Mononuclear cell (primary cell): ENCODE measurements around the gene PCGF6. TPM values are rescaled to one million over a fixed set of nuclear protein-coding genes. Genes with fewer than 3 reads are reported as not detected.
"Not testable (repeated sequence)": the region's sequence is repeated elsewhere in the genome, so short reads cannot be mapped to it uniquely, and the experiment has no call there.

ENCODE experiments used
- H3K27me3 ChIP-seq: 2 replicates; pipeline ENCODE4 v1.6.0; 2011; ENCODE audit warnings: low read length, control low read depth; ENCODE audit not compliant: insufficient read depth
- H3K4me1 ChIP-seq: 2 replicates; pipeline ENCODE4 v1.5.1; 2011; ENCODE audit warnings: mild to moderate bottlenecking, low read length, control low read depth; ENCODE audit not compliant: insufficient read depth
- H3K4me3 ChIP-seq: 2 replicates; pipeline ENCODE4 v1.5.1; 2011; ENCODE audit warnings: mild to moderate bottlenecking, low read length, moderate library complexity
- H3K9me3 ChIP-seq: 2 replicates; pipeline ENCODE4 v1.5.1; 2011; ENCODE audit warnings: low read depth, mild to moderate bottlenecking, control low read depth, low read length
- total RNA-seq: library from RNA; depleted of rRNA; stranded (reverse); fragments of >200 nt; gene quantifications from one replicate; pipeline ENCODE4 v1.2.3, GENCODE V29; 2012

Gene PCGF6
- total RNA-seq, 1 donor: 3.3 TPM

DNA sequence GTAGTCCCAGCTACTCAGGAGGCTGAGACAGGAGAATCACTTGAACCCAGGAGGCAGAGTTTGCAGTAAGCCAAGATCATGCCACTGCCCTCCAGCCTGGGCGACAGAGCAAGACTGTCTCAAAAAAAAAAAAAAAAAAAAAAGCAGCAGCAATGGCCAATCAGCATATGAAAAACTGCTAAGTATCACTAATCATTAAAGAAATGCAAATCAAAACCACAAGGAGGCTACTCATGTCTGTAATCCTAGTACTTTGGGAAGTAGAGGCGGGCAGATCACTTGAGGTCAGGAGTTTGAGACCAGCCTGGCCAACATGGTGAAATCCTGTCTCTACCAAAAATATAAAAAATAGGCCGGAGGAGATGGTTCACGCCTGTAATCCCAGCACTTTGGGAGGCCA is 3.6 kb upstream of the PCGF6 start:
- peaks cover 13% of the 10 kb centered on the region for H3K4me1 ChIP-seq
- not testable (repeated sequence) for H3K27me3 ChIP-seq, H3K4me3 ChIP-seq, H3K9me3 ChIP-seq

DNA sequence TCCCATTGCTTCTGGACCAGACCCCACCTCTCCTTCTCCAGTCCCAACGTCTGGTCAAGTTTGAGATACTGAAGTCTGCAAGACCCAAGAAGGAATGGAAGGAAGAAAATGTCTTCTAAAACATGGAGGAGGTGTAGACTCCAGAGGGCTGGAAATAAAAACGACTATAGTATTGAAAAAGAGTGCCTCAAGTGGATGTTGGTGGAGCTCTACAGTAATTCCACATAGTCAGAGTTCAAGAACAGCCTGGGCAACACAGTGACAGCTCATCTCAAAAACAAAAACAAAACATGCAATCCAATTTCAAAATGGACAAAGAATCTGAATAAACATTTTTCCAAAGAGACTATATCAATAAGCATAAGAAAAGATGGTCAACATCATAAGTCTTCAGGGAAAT is 2.3 kb upstream of the PCGF6 start:
- H3K4me1 ChIP-seq: peaks cover 13% of the 10 kb centered on the region
- H3K4me3 ChIP-seq: no peak overlapping the region
- H3K9me3 ChIP-seq: no peaks in the 10 kb centered on the region
- H3K27me3 ChIP-seq: no peaks in the 10 kb centered on the region

DNA sequence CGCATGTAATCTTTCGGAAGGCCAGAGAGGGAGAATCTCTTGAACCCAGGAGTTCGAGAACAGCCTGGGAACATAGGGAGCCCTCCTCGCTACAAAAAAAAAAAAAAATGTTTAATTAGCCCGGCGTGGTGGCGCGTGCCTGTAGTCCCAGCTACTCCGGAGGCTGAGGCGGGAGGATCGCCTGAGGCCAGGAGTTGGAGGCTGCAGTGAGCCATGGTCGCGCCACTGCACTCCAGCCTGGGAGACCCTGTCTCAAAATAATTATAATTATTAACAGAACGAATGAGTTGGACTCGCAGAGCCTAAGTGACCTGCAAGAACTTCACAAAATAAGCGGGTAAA is 794 bp downstream of the PCGF6 start:
- Histone ChIP-seq H3K27me3 (no peaks in the 10 kb centered on the region), H3K9me3 (no peaks in the 10 kb centered on the region), H3K4me3 (peak overlapping the region; percentile 71), H3K4me1 (peaks cover 13% of the 10 kb centered on the region)

DNA sequence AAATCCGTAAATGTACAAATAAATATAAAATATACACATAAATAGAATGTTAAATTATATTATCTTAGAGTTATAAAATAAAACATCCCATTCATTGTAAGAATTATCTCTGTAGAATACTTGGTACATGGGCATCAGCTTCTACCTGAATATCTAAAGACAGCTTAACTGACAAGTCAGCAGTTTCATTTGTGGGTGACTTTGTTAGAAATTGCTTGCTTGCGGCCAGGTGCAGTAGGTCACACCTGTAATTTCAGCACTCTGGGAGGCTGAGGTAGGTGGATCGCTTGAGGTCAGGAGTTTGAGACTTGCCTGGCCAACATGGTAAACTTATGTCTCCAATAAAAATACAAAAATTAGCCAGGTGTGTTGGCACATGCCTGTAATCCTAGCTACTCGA is 14.6 kb downstream of the PCGF6 start:
- Histone ChIP-seq H3K4me3 (no peak overlapping the region), H3K27me3 (no peaks in the 10 kb centered on the region), H3K9me3 (no peaks in the 10 kb centered on the region), H3K4me1 (no peaks in the 10 kb centered on the region)

DNA sequence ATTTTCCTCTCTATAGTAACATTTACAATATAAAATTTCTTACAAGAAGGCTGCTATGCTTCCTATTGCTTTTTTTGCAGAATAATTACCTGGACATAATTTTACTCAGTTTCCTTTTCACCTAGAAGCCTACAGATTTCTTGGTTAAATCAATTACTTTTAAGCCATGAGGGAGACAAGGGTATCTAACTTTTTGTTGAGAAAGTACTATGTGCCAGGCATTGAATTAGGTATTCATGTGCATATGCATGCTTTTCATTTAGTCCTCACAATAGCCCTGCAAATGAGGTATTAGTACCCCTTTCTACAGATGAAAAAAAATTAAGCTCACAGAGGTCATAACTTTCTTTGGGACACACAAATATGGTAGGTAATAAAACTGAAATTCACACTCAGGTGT is 16.4 kb downstream of the PCGF6 start:
- Histone ChIP-seq H3K4me1 (no peaks in the 10 kb centered on the region), H3K27me3 (no peaks in the 10 kb centered on the region), H3K4me3 (no peak overlapping the region), H3K9me3 (no peaks in the 10 kb centered on the region)

DNA sequence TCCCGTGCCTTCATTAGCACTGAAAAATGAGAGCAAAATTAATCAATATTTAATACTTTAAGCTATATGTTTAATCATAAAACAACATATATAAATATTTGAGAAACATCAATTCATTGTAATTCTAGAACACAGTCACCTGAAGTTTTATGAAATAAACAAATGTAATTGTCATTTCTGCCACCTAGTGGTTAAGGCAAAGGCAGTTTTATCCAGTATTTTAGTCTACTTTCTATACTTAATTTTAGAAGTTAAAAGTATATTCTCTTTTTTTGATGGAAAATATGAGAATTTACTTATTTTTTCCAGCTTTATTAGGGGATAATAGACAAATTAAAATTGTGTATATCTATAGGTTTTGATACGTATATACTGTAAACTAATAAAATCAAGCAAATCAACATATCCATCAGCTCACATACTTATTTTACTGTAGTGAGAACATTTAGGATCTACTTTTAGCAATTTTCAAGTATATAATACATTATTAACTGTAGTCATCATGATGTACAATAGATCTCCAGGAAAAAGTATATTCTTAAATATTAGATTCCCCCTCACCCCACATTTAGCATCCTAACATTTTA is 16.9 kb downstream of the PCGF6 start:
- H3K27me3 ChIP-seq: no peaks in the 10 kb centered on the region
- no peaks in the 10 kb centered on the region for H3K4me1 ChIP-seq
- H3K9me3 ChIP-seq: no peaks in the 10 kb centered on the region
- H3K4me3 ChIP-seq: no peak overlapping the region

DNA sequence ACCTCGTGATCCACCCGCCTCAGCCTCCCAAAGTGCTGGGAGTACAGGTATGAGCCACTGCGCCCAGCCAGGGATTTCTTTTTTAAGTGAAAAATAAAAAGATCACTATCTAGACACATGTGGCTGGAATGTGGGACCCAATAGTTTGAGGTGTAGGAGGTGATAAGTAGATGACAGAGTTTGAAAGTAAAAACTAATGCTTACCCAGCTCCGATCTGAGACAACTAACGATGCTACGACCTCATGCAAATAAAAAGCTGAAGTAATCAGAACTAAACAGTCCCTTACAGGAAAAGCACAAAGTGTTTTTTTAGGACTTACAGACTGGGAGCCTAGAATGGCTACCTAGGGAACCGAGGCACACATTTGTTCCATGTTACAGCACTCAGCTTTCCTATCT is 23.0 kb downstream of the PCGF6 start:
- H3K27me3 ChIP-seq: no peaks in the 10 kb centered on the region
- H3K4me1 ChIP-seq: no peaks in the 10 kb centered on the region
- no peak overlapping the region for H3K4me3 ChIP-seq
- H3K9me3 ChIP-seq: no peaks in the 10 kb centered on the region

DNA sequence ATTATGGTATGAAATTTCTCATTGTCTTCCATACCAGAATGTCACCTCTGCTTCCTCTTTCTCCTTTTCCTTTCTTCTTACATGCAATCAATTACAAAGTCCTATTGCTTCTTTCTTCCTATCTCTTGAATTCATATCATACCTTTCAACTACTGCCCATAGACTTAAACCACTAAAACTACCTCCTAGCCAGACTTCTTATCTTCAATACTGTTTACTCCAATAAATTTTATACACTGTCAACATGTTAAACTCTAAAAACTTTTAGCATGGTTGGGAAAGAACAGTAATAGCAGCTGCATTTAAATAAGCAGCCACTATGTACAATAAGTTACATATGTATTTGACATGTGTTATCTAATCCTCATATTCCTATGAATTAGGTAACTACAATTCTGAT is 34.9 kb downstream of the PCGF6 start:
- no peaks in the 10 kb centered on the region for H3K27me3 ChIP-seq
- no peaks in the 10 kb centered on the region for H3K4me1 ChIP-seq
- no peaks in the 10 kb centered on the region for H3K9me3 ChIP-seq
- H3K4me3 ChIP-seq: no peak overlapping the region

GRCh38 chr10:103310197-103310596 is 40.7 kb downstream of the PCGF6 start:
- Histone ChIP-seq H3K4me3 (no peak overlapping the region), H3K27me3 (no peaks in the 10 kb centered on the region), H3K4me1 (no peaks in the 10 kb centered on the region), H3K9me3 (no peaks in the 10 kb centered on the region)

- no peaks in the 10 kb centered on the region for H3K4me1 ChIP-seq
- H3K4me3 ChIP-seq: no peak overlapping the region
- H3K9me3 ChIP-seq: no peaks in the 10 kb centered on the region
- no peaks in the 10 kb centered on the region for H3K27me3 ChIP-seq
These were observed 43.3 kb downstream of the PCGF6 start for GRCh38 chr10:103307594-103307993.

- H3K27me3 ChIP-seq: no peaks in the 10 kb centered on the region
- no peak overlapping the region for H3K4me3 ChIP-seq
- no peaks in the 10 kb centered on the region for H3K4me1 ChIP-seq
- H3K9me3 ChIP-seq: no peaks in the 10 kb centered on the region
These were observed 55.4 kb downstream of the PCGF6 start for GRCh38 chr10:103295374-103296015.

DNA sequence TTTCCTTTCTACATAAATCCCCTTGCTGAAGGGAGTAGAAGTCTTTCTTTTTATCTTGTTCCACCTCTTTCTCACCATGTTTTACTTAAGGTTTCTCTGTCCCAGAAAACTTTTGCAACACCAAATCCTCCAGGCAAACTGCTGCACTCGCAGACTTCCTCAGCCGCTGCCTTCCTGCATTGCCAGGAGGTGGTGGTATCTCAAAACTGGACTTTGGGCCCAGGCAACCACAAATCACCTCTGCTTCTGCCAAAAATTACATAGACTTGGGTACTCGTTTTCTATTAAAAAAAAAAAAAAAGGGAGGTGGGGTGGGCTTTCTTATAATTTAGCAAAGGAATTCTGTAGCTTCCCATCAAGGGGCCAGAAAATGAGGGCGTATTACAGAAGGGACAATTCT is 59.4 kb downstream of the PCGF6 start:
- no peak overlapping the region for H3K4me3 ChIP-seq
- H3K27me3 ChIP-seq: peaks cover 10% of the 10 kb centered on the region
- no peaks in the 10 kb centered on the region for H3K9me3 ChIP-seq
- no peaks in the 10 kb centered on the region for H3K4me1 ChIP-seq

DNA sequence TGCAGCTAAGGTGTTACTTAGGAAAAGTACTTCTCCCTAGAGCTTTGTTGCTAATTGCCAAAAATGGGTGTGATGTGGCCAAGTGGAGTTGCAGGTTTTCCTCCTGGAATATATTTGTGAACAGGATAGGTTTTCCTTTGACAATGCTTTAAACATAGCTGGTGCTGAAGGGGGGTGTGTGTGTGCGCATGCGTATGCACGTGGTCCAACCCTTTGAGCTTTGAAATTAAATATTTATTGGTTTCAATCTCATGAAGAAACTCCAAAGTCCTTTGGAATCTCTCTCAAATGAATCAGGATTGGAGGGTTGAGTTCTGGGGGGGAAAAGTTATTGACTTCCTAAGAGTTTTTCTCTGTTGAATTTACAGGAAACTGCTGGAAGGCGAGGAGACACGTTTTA is 62.9 kb downstream of the PCGF6 start:
- Histone ChIP-seq H3K27me3 (peaks cover 10% of the 10 kb centered on the region), H3K9me3 (no peaks in the 10 kb centered on the region), H3K4me3 (no peak overlapping the region), H3K4me1 (peaks cover 14% of the 10 kb centered on the region)

- Histone ChIP-seq H3K9me3 (no peaks in the 10 kb centered on the region), H3K4me3 (no peak overlapping the region), H3K4me1 (peaks cover 15% of the 10 kb centered on the region), H3K27me3 (peaks cover 41% of the 10 kb centered on the region)
These were observed 66.8 kb downstream of the PCGF6 start for GRCh38 chr10:103284170-103284569.

DNA sequence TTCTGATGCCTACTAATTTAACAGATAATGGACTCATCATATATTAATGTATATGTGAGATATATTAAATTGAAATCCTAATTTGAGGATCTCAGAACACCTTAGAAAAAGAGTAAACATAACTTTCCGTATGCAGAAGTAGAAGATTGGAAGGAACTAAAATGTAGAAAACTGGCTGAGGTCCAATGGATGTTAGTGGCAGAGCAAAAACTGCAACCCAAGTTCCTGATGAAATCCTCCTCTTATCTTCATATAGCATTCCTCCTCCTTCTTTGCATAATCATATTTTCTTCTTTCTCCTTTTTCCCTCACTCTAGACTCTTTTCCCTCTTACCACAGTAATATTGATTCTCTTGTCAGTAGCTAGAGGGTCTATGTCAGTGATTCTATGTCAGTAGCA is 68.0 kb downstream of the PCGF6 start:
- no peak overlapping the region for H3K4me3 ChIP-seq
- H3K27me3 ChIP-seq: peaks cover 50% of the 10 kb centered on the region
- peaks cover 15% of the 10 kb centered on the region for H3K4me1 ChIP-seq
- no peaks in the 10 kb centered on the region for H3K9me3 ChIP-seq

GRCh38 chr10:103281753-103282152 is 69.2 kb downstream of the PCGF6 start:
- H3K4me1 ChIP-seq: peaks cover 25% of the 10 kb centered on the region
- no peak overlapping the region for H3K4me3 ChIP-seq
- peaks cover 53% of the 10 kb centered on the region for H3K27me3 ChIP-seq
- H3K9me3 ChIP-seq: no peaks in the 10 kb centered on the region
